GM19324 (cell line): Measurements from ENCODE around the gene GSTM5.
"Not testable (repeated sequence)": the region's sequence is repeated elsewhere in the genome, so short reads cannot be mapped to it uniquely, and the experiment has no call there.

Experiments used
- ATAC-seq: cut with Tn5 transposase; IDR thresholded peaks from one replicate; pipeline ENCODE4 v1.9.1; 2021; ENCODE audit warnings: mild to moderate bottlenecking, moderate library complexity; ENCODE audit not compliant: unreplicated experiment, low FRiP score

The GSTM5 gene

DNA sequence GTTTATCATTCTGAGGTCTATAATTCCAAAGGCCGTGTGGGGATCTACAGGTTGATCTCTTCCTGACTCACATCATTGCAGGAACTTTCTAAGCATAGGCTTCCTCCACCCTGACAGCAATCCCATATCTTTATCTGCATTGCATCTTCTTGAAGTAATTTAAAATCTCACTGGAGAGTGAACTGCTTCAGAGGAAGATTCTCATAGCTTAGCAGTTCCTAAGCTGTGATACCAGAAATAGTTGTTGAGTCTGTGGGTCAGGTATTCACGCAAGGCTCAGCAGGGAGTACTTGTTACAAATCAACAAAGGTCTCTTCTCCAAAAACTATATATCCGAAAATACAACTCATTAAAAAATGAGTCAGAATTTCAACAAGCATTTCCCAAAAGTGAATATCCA lies 16.9 kb upstream of the GSTM5 start:
- not testable (repeated sequence) for ATAC-seq

GRCh38 chr1:109697066-109697465 lies 15.0 kb upstream of the GSTM5 start:
- ATAC-seq, result no peak

GRCh38 chr1:109697861-109698260 lies 14.2 kb upstream of the GSTM5 start:
- ATAC-seq, result not testable (repeated sequence)

DNA sequence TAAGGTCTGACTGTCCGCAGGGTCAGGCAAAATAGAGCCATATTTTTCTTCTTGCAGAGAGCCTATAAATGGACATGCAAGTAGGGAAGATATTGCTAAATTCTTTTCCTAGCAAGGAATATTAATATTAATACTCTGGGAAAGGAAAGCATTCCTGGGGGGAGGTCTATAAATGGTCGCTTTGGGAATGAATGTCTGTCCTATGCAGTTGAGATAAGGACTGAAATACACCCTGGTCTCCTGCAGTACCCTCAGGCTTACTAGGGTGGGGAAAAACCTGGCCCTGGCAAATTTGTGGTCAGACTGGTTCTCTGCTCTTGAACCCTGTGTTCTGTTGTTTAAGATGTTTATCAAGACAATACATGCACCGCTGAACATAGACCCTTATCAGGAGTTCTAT lies 9.1 kb upstream of the GSTM5 start:
- not testable (repeated sequence) for ATAC-seq

DNA sequence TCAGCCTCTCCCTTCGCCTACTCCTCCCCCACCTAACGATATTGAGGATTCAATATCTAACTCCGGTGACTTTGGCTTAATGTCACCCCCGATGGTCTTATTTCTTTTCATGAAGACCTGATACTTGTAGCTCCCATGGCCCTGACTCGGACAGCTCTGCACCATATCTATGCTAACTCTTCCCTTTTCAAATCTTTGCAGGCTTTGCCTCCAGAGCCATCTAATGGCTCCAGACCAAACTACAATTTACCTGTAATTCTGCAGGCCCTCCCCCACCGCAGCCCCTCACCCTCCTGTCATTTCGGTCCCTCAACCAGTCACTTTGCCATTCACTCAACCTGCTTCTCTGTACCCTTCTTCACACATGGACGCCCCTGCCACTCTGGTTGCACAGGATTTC lies 7.9 kb upstream of the GSTM5 start:
- ATAC-seq, result no peak

GRCh38 chr1:109705411-109705810 lies 6.6 kb upstream of the GSTM5 start:
- ATAC-seq, result no peak

GRCh38 chr1:109708949-109709348 lies 3.1 kb upstream of the GSTM5 start:
- ATAC-seq, result not testable (repeated sequence)

DNA sequence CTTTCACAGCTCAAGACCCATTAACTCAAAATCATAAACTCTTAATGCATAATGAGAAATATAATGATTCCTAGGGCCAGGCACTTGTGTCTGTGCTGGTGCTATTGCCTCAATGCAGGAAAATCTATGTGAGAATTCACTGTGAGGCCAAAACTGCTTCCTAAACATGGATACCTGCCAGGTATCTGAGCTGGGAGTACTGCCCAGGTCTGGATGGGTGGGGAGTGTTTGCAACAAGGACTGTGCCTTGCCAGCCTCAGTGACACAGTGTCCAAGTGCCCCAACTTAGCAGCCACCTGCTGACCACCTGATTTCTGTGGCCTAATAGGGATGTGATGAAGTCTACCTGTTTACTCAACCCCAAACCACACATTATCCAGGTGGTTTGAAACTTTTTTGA lies 2.2 kb upstream of the GSTM5 start:
- not testable (repeated sequence) for ATAC-seq

GRCh38 chr1:109712321-109712864 lies 342 bp downstream of the GSTM5 start:
- ATAC-seq, result no peak

DNA sequence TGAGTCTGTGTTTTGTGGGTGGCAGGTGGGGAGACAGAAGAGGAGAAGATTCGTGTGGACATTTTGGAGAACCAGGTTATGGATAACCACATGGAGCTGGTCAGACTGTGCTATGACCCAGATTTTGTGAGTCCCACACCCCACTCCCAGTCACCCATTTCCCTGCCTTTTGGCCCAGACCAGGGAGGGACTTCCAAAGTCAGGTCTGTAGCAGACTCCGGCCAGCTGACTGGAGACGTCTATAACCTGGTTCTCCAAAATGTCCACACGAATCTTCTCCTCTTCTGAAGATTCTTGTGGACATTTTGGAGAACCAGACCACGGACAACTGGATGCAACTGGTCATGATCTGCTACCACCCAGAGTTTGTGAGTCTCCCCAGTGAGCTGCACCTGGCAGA lies 1.6 kb downstream of the GSTM5 start:
- ATAC-seq, result no peak

GRCh38 chr1:109714661-109715372 lies 2.8 kb downstream of the GSTM5 start:
- ATAC-seq, result no peak

DNA sequence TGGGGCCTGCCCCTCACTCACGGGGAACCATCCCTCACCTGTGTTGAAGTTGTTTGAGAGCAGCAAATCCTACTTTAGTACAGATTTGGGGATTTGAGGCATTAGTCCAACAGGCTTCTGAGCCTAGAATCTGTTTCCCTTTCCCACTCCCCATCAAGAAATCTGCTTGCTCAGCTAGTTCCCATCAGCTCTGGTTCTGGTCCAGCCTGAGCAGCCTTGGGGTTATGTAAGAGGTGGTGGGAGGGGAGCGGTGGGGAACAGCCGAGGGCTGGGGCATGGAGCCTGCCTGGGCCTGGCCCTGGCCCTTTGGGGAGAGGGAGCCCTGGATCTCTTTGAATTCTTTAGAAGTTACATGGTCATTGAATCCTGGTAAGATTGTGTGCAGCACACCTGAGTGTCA lies 4.1 kb downstream of the GSTM5 start:
- no peak for ATAC-seq

DNA sequence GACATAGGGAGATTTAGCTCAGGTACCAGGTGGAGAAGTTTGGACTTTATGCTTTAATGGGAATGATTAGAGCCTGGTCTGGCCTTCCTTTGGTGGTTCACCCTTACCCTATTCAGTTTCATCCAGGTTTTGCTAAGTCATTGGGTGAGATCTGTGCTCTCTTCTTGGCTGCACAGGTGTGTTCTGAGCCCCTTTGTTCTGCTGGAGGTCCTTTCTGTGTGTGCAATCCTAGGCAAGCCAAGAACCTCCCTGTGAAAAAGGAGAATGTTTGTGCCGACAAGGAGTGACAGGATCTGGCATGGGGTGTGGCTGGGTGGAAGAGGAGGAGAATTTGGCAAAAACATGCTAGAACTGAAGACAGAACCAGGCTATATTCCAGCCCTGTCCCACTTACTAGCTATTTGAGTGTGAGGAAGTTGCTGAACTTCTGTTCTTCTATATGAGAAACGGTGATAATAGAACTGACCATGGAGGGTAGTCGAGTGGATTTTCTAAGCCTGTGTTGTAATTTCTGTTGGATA lies 4.6 kb downstream of the GSTM5 start:
- ATAC-seq, result no peak

- ATAC-seq, result no peak
Measured at GRCh38 chr1:109717729-109718128, 5.7 kb downstream of the GSTM5 start.

DNA sequence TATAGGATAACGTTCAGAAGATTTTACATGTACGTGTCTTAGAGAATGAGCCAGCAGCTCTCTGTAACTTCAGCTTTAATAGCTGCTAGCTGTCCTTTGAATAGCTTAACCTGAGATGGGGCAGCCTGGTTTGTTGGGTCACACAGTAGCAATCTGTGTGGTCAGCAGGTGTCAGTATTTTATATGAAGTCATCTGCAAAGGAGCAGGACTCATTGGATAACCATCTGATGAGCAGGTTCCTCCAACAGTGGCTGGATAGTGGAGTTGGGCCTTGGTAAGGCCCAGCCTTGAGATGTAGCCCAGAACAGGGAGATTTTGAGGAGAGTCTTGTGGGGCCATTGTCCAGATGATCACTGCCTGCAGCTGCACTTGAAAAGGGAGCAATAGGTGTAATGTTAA lies 6.4 kb downstream of the GSTM5 start:
- no peak for ATAC-seq

DNA sequence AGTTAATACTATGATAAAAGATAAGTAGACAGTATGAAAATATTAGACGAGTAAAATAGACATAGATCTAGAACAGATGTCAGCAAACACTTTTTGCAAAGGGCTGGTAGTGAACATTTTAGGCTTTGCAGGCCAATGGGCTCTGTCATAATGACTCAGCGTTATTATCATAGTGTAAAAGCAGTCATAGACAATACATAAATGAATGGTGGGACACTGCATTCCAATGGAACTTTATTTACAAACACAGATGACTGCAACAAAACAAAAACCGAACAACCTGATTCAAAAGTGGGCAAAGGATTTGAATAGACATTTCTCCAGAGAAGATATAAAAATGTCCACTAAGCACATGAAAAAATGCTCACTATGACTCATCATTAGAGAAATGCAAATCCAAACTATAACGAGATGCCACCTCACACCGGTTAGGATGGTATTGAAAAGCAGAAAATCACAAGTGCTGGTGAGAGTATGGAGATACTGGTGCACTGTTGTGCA lies 7.3 kb downstream of the GSTM5 start:
- no peak for ATAC-seq

GRCh38 chr1:109721042-109721441 lies 9.0 kb downstream of the GSTM5 start:
- no peak for ATAC-seq

DNA sequence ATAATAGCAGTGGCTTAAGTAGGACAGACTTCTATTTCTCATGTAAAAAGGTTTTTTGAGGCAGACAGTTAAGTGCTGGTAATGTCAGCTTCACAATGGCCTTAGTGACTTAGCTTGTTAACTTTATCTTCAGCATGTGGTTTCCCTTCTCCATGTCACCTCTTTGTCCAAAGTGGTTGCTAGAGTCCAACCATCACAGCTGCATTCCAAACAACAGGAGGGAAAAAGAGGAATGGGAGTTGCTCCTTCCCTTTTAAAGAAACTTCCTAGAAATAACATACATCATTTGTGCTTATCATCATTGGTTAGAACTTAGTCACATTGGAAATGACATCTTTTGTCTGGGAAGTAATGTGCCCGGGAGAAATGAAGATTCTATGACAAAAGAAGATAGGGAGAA lies 9.9 kb downstream of the GSTM5 start:
- ATAC-seq, result no peak

DNA sequence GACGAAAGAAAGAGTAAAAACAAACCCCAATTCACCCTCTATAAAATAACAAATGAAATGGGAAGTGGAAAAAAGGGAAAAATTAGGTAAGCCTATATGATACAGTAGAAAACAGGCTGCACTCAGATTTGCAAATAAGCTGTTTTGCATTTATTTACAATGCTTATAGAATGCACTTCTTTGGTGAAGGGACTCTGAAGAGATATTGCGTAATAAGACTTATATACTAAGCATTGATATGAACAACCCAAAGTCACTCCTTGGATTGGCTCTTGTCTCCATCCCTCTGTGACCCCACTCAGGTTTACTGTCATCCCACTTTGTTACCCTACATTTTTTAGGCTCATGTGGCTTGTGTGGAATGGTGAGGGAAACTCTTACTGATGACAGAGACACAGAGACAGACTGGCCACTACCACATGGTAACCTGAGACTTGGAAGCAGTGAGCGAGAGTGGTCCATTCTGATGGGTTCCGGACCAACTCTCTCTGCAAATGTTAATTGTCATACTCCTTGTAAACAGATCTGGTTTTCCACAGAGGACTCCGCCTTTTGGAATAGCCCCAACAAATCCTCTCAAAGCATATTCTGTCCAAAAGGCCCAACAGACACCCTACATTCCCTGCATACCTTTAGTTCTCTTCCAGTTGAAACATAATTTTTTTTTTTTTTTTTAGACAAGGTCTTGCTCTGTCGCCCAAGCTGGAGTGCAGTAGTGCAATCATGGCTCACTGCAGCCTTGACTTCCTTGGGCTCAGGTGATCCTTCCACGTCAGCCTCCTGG lies 11.0 kb downstream of the GSTM5 start:
- no peak for ATAC-seq

- no peak for ATAC-seq
Measured at GRCh38 chr1:109724933-109725332, 12.9 kb downstream of the GSTM5 start.

- ATAC-seq, result no peak
Measured at GRCh38 chr1:109725510-109725909, 13.5 kb downstream of the GSTM5 start.
